ENCODE results near the gene FBRSL1.

GRCh38 chr12:132474237-132474741, 15.7 kb upstream of the FBRSL1 start:
- TF ChIP-seq, protein P1, sequence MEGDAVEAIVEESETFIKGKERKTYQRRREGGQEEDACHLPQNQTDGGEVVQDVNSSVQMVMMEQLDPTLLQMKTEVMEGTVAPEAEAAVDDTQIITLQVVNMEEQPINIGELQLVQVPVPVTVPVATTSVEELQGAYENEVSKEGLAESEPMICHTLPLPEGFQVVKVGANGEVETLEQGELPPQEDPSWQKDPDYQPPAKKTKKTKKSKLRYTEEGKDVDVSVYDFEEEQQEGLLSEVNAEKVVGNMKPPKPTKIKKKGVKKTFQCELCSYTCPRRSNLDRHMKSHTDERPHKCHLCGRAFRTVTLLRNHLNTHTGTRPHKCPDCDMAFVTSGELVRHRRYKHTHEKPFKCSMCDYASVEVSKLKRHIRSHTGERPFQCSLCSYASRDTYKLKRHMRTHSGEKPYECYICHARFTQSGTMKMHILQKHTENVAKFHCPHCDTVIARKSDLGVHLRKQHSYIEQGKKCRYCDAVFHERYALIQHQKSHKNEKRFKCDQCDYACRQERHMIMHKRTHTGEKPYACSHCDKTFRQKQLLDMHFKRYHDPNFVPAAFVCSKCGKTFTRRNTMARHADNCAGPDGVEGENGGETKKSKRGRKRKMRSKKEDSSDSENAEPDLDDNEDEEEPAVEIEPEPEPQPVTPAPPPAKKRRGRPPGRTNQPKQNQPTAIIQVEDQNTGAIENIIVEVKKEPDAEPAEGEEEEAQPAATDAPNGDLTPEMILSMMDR (IDR thresholded peaks at IDR 0.05) = no peak
- TF ChIP-seq POLR2A (IDR thresholded peaks at IDR 0.05) (no peak), EP300 (IDR thresholded peaks at IDR 0.05) (no peak)

Measured in ovary (tissue), 3 donors.